Karpas-422 (cell line): ENCODE data around the gene HSD17B12. TPM values are rescaled to one million over a fixed set of nuclear protein-coding genes. Genes with fewer than 3 reads are reported as not detected.
A peak's percentile ranks its signal among the peaks of the same experiment; 100 is the strongest.

Experiments
- DNase-seq: peaks from one replicate; pipeline ENCODE4 v3.0.0-alpha.2; 2015
- H2AFZ ChIP-seq: fragments of 200-600 bp; sonication (generic); 2 replicates; pipeline ENCODE4 v1.6.1; 2014; ENCODE audit warnings: antibody characterized with exemption, low read length, mixed read lengths
- H3K27ac ChIP-seq: fragments of 200-600 bp; sonication (generic); 2 replicates; pipeline ENCODE4 v1.5.1; 2014; ENCODE audit warnings: mild to moderate bottlenecking, low read length, moderate library complexity
- H3K27me3 ChIP-seq: fragments of 200-600 bp; sonication (generic); 2 replicates; pipeline ENCODE4 v1.6.1; 2014; ENCODE audit warnings: low read length, mixed read lengths
- H3K36me3 ChIP-seq: fragments of 200-600 bp; sonication (generic); 2 replicates; pipeline ENCODE4 v1.6.1; 2014; ENCODE audit warnings: low read length, mixed read lengths; ENCODE audit not compliant: insufficient read depth
- H3K4me1 ChIP-seq: fragments of 200-600 bp; sonication (generic); 2 replicates; pipeline ENCODE4 v1.6.1; 2014; ENCODE audit warnings: mild to moderate bottlenecking, low read length, mixed read lengths
- H3K4me2 ChIP-seq: fragments of 200-600 bp; sonication (generic); 2 replicates; pipeline ENCODE4 v1.6.1; 2014; ENCODE audit warnings: low read length, low read depth, mild to moderate bottlenecking; ENCODE audit not compliant: poor library complexity, severe bottlenecking
- H3K4me3 ChIP-seq: fragments of 200-600 bp; sonication (generic); 2 replicates; pipeline ENCODE4 v1.5.1; 2014; ENCODE audit warnings: mild to moderate bottlenecking, antibody characterized with exemption, low read length, mixed read lengths
- H3K79me2 ChIP-seq: fragments of 200-600 bp; sonication (generic); 2 replicates; pipeline ENCODE4 v1.6.1; 2014; ENCODE audit warnings: mild to moderate bottlenecking, low read length, mixed read lengths
- H3K9ac ChIP-seq: fragments of 200-600 bp; sonication (generic); 2 replicates; pipeline ENCODE4 v1.6.0; 2014; ENCODE audit warnings: low read length
- H3K9me2 ChIP-seq: fragments of 200-600 bp; sonication (generic), shearing (Covaris generic); replicated peaks from 2 replicates; pipeline ENCODE4 v1.6.0; 2014; ENCODE audit warnings: mild to moderate bottlenecking, low read length, moderate library complexity; ENCODE audit not compliant: insufficient read depth
- H3K9me3 ChIP-seq: fragments of 300-700, 200-600 bp; sonication (generic); 2 replicates; pipeline ENCODE4 v1.6.1; 2014; ENCODE audit warnings: low read length, mixed read lengths
- H4K20me1 ChIP-seq: fragments of 200-600 bp; sonication (generic); 2 replicates; pipeline ENCODE4 v1.6.1; 2014; ENCODE audit warnings: mild to moderate bottlenecking, antibody characterized with exemption, low read length, low read depth; ENCODE audit not compliant: insufficient read depth
- total RNA-seq: library from RNA; depleted of rRNA; stranded (reverse); fragments of >200 nt; shearing (Covaris generic); gene quantifications from 2 replicates; pipeline ENCODE4 v1.2.3, GENCODE V29; 2014; ENCODE audit warnings: low replicate concordance

HSD17B12 gene
- total RNA-seq, 1 experiment from 2014 or later, result 355 TPM

- DNase-seq, result peak; percentile 68
- Histone ChIP-seq H3K79me2 (peaks cover 95% of the 10 kb centered on the region), H3K36me3 (peaks cover 63% of the 10 kb centered on the region), H3K4me1 (peaks cover 13% of the 10 kb centered on the region), H3K27me3 (no peaks in the 10 kb centered on the region), H2AFZ (no peak overlapping the region), H3K4me3 (no peak overlapping the region), H3K9me2 (no peaks in the 10 kb centered on the region), H3K9me3 (no peaks in the 10 kb centered on the region), H4K20me1 (peaks cover 11% of the 10 kb centered on the region; the same call in 1 of the 2 replicates), H3K27ac (no peak overlapping the region), H3K4me2 (no peak overlapping the region), H3K9ac (no peak overlapping the region)
These were observed 28.2 kb downstream of the HSD17B12 start for GRCh38 chr11:43708776-43709175.

DNA sequence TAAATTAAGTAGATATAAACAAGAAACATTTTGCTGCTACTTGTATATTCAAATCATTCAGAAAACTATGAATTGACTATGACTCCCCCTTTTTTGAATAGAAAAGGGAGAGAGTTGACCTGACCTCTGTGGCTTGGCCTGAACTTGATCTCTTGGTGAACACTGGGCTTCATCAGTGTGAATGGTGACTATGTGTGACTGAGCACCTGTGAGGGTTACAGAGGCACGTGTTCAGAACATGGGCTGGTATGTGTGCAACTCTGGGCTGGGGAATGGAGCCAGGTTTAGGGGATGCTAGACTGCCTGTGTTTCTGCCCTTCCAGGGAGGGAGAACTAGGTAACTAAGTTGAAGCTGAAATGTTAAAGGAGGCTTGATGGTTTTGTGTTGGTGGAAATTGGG lies 29.2 kb downstream of the HSD17B12 start:
- Histone ChIP-seq H3K27me3 (no peaks in the 10 kb centered on the region), H3K27ac (no peak overlapping the region), H3K4me1 (peaks cover 4% of the 10 kb centered on the region; the same call in 1 of the 2 replicates), H3K4me2 (no peak overlapping the region), H3K9me3 (no peaks in the 10 kb centered on the region), H3K79me2 (peaks cover 90% of the 10 kb centered on the region), H3K4me3 (no peak overlapping the region), H3K9ac (no peak overlapping the region), H2AFZ (no peak overlapping the region), H3K36me3 (peaks cover 54% of the 10 kb centered on the region), H4K20me1 (peaks cover 3% of the 10 kb centered on the region; the same call in 1 of the 2 replicates), H3K9me2 (no peaks in the 10 kb centered on the region)
- DNase-seq, result no peak

DNA sequence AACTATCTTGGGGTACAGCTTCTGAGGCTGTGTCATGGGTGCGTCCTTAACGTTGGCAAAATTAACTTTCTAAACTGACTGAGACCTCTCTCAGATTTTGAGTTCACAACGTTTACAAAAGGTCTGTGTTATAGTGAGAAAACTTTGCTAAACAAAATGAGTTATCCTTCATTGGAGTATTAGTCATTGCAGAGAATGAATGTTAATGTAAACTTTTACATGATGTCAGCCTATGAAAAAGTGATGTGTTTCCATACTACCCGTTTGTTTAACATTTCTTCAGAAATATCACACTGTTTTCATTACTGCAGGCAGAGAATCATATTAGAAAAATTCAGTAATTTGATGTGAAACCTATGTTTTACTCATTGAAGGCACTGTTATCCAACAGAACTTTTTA lies 32.1 kb downstream of the HSD17B12 start:
- H4K20me1 ChIP-seq, result no peaks in the 10 kb centered on the region
- H3K9ac ChIP-seq, result no peak overlapping the region
- no peaks in the 10 kb centered on the region for H3K4me1 ChIP-seq
- H3K9me3 ChIP-seq, result no peaks in the 10 kb centered on the region
- H3K27ac ChIP-seq, result no peak overlapping the region
- no peak for DNase-seq
- H2AFZ ChIP-seq, result no peak overlapping the region
- H3K27me3 ChIP-seq, result no peaks in the 10 kb centered on the region
- H3K4me3 ChIP-seq, result no peak overlapping the region
- H3K4me2 ChIP-seq, result no peak overlapping the region
- H3K9me2 ChIP-seq, result no peaks in the 10 kb centered on the region
- peaks cover 55% of the 10 kb centered on the region for H3K36me3 ChIP-seq
- peaks cover 84% of the 10 kb centered on the region for H3K79me2 ChIP-seq

DNA sequence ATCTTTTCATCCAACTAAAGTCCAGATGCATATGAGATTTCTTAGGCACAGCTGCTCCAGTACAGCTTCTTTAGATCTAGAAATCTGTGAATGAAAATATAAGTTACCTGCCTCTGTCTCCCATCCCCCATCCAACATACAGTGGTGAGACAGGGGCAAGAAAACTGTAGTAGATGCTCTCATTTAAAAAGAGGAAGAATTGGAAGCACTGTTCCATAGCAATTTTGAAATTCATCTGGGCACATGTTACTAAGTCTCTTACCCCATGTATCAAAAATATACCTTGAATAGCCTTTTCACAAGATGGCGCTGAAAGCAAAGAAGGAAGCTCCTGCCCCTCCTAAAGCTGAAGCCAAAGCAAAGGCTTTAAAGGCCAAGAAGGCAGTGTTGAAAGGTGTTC lies 37.8 kb downstream of the HSD17B12 start:
- Histone ChIP-seq H3K4me1 (peaks cover 34% of the 10 kb centered on the region), H3K36me3 (peaks cover 39% of the 10 kb centered on the region), H3K9me2 (no peaks in the 10 kb centered on the region), H2AFZ (no peak overlapping the region), H3K4me3 (no peak overlapping the region), H4K20me1 (no peaks in the 10 kb centered on the region), H3K27me3 (no peaks in the 10 kb centered on the region), H3K27ac (no peak overlapping the region), H3K79me2 (peaks cover 85% of the 10 kb centered on the region), H3K9me3 (0 out of 2 replicates have a peak, but pooled peaks cover 3% of the 10 kb centered on the region), H3K9ac (no peak overlapping the region), H3K4me2 (no peak overlapping the region)
- DNase-seq, result no peak

GRCh38 chr11:43723617-43724016 lies 43.1 kb downstream of the HSD17B12 start:
- Histone ChIP-seq H3K79me2 (peaks cover 98% of the 10 kb centered on the region), H4K20me1 (no peaks in the 10 kb centered on the region), H3K27me3 (no peaks in the 10 kb centered on the region), H3K4me1 (peaks cover 38% of the 10 kb centered on the region), H3K9me2 (no peaks in the 10 kb centered on the region), H2AFZ (no peak overlapping the region), H3K9ac (no peak overlapping the region), H3K27ac (peak overlapping the region; percentile 14), H3K36me3 (peaks cover 28% of the 10 kb centered on the region), H3K4me2 (no peak overlapping the region), H3K4me3 (no peak overlapping the region), H3K9me3 (no peaks in the 10 kb centered on the region)
- DNase-seq, result no peak

DNA sequence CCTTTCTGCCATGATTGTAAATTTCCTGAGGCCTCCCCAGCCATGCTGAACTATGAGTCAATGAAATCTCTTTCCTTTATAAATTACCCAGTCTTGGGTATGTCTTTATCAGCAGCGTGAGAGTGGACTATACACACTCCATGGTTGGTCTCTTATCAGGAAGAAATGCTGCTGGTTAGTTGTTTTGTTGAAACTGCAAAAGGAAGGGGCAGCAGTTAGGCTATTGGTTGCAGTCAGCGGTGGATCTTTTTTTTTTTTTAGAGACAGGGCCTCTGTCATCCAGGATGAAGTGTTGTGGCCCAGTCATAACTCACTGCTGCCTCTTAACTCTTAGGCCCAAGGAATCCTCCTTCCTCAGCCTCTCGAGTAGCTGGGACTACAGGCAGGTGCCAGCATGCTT lies 51.7 kb downstream of the HSD17B12 start:
- Histone ChIP-seq H3K9me2 (no peaks in the 10 kb centered on the region), H4K20me1 (0 out of 2 replicates have a peak, but pooled peaks cover 3% of the 10 kb centered on the region), H3K9me3 (no peaks in the 10 kb centered on the region), H3K4me1 (peaks cover 24% of the 10 kb centered on the region), H3K9ac (no peak overlapping the region), H3K4me3 (no peak overlapping the region), H3K4me2 (no peak overlapping the region), H3K36me3 (peaks cover 48% of the 10 kb centered on the region), H3K79me2 (peaks cover 98% of the 10 kb centered on the region), H3K27me3 (no peaks in the 10 kb centered on the region), H2AFZ (no peak overlapping the region), H3K27ac (no peak overlapping the region)
- no peak for DNase-seq

DNA sequence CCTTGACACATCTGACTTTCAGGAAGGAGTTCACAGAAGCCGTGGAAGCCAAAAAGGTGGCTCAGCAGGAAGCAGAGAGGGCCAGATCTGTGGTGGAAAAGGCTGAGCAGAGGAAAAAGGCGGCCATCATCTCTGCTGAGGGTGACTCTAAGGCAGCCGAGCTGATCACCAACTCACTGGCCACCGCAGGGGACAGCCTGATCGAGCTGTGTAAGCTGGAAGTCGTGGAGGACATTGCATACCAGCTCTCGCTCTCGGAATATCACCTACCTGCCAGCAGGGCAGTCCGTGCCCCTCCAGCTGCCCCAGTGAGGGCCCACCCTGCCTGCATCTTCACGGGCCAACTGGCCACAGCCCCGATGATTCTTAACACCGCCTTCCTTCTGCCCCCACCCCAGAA lies 53.7 kb downstream of the HSD17B12 start:
- DNase-seq, result no peak
- Histone ChIP-seq H3K9me3 (no peaks in the 10 kb centered on the region), H3K4me1 (peaks cover 44% of the 10 kb centered on the region), H4K20me1 (peaks cover 9% of the 10 kb centered on the region; the same call in 1 of the 2 replicates), H3K9ac (no peak overlapping the region), H3K9me2 (no peaks in the 10 kb centered on the region), H3K4me2 (no peak overlapping the region), H3K36me3 (peaks cover 49% of the 10 kb centered on the region), H3K27ac (no peak overlapping the region), H3K79me2 (peaks cover 98% of the 10 kb centered on the region), H3K27me3 (no peaks in the 10 kb centered on the region), H2AFZ (no peak overlapping the region), H3K4me3 (no peak overlapping the region)

- Histone ChIP-seq H3K9me3 (no peaks in the 10 kb centered on the region), H3K4me2 (peak overlapping the region; percentile 63), H3K9ac (no peak overlapping the region), H3K79me2 (peaks cover 98% of the 10 kb centered on the region), H3K9me2 (no peaks in the 10 kb centered on the region), H3K27ac (peak overlapping the region; percentile 94), H3K4me1 (peaks cover 51% of the 10 kb centered on the region), H3K4me3 (no peak overlapping the region), H4K20me1 (peaks cover 9% of the 10 kb centered on the region; the same call in 1 of the 2 replicates), H3K27me3 (no peaks in the 10 kb centered on the region), H2AFZ (no peak overlapping the region), H3K36me3 (peaks cover 48% of the 10 kb centered on the region)
- DNase-seq, result no peak
These were observed 54.6 kb downstream of the HSD17B12 start for GRCh38 chr11:43735115-43735514.
